ENCODE measurements around the gene KRT14.
"Not testable (repeated sequence)": the region's sequence is repeated elsewhere in the genome, so short reads cannot be mapped to it uniquely, and the experiment has no call there.

KRT14 gene

GRCh38 chr17:41620583-41621434 lies 34.1 kb upstream of the KRT14 start:
- no CpG with 5 or more reads among the region's 21 CpGs for WGBS, 2 donors (ENCODE audit: extremely low coverage in 2 of 2, insufficient read length in 2 of 2, insufficient replicate concordance in 1 of 2)
- peaks cover 0 to 4% (median 0%) of the 10 kb centered on the region in 3 experiments for H3K27me3 ChIP-seq (ENCODE audit: control insufficient read depth in 3 of 3, insufficient read depth in 3 of 3, low read depth in 1 of 3, low read length in 3 of 3)

GRCh38 chr17:41619927-41620582 lies 33.4 kb upstream of the KRT14 start:
- H3K23ac ChIP-seq (ENCODE audit: low read depth, low read length, poor library complexity); H2BK5ac ChIP-seq (ENCODE audit: low read length); H3K27ac ChIP-seq (replicated peaks; ENCODE audit: low read length); H2BK15ac ChIP-seq (ENCODE audit: low read length); H3K36me3 ChIP-seq (replicated peaks in 1 of 2; ENCODE audit: control insufficient read depth in 2 of 2, insufficient read depth in 2 of 2, low read length in 2 of 2); H3K79me1 ChIP-seq (ENCODE audit: low read depth, low read length); H3K18ac ChIP-seq (ENCODE audit: low read length); H3K4ac ChIP-seq (ENCODE audit: low read length); H3K4me2 ChIP-seq (ENCODE audit: insufficient read depth, low read length, poor library complexity, severe bottlenecking); H3K27me3 ChIP-seq (ENCODE audit: control insufficient read depth in 3 of 3, insufficient read depth in 3 of 3, low read depth in 1 of 3, low read length in 3 of 3); H4K8ac ChIP-seq (ENCODE audit: low read depth, low read length); H4K91ac ChIP-seq (ENCODE audit: low read depth, low read length, poor library complexity); H3K9ac ChIP-seq (ENCODE audit: low read depth, low read length, poor library complexity); H2BK12ac ChIP-seq (ENCODE audit: low read length); H2AFZ ChIP-seq (ENCODE audit: low read length); DNase-seq (ENCODE audit: low spot score); H2BK120ac ChIP-seq (ENCODE audit: low read depth, low read length); H3K9me3 ChIP-seq (replicated peaks in 1 of 2; ENCODE audit: control insufficient read depth in 2 of 2, insufficient read depth in 1 of 2, low read depth in 1 of 2, low read length in 2 of 2); H3K14ac ChIP-seq (ENCODE audit: low read length); H3K4me3 ChIP-seq (ENCODE audit: low read length in 2 of 2): not testable (repeated sequence)
- Histone ChIP-seq H2AK5ac (ENCODE audit: low read depth, low read length) (peak overlapping the region; percentile 46), H3K4me1 (ENCODE audit: control insufficient read depth in 2 of 2, insufficient read depth in 1 of 2, low read depth in 1 of 2, low read length in 2 of 2) (peaks cover 0 to 14% of the 10 kb centered on the region in 2 donors)
- no CpG with 5 or more reads among the region's 6 CpGs for WGBS, 2 donors (ENCODE audit: extremely low coverage in 2 of 2, insufficient read length in 2 of 2, insufficient replicate concordance in 1 of 2)

More at GRCh38 chr17:41620583-41621434, 34.1 kb upstream of the KRT14 start:
- no peak for DNase-seq (ENCODE audit: low spot score)
- Histone ChIP-seq H2AFZ (ENCODE audit: low read length) (no peak overlapping the region), H3K4ac (ENCODE audit: low read length) (no peak overlapping the region), H2BK15ac (ENCODE audit: low read length) (peak overlapping the region; percentile 58), H2AK5ac (ENCODE audit: low read depth, low read length) (peak overlapping the region; percentile 46), H3K79me1 (ENCODE audit: low read depth, low read length) (no peaks in the 10 kb centered on the region), H3K18ac (ENCODE audit: low read length) (peak overlapping the region; percentile 76), H3K14ac (ENCODE audit: low read length) (peak overlapping the region; percentile 21), H3K23ac (ENCODE audit: low read depth, low read length, poor library complexity) (no peak overlapping the region), H3K27ac (replicated peaks; ENCODE audit: low read length) (no peak overlapping the region), H2BK12ac (ENCODE audit: low read length) (peak overlapping the region; percentile 84), H3K36me3 (replicated peaks in 1 of 2; ENCODE audit: control insufficient read depth in 2 of 2, insufficient read depth in 2 of 2, low read length in 2 of 2) (no peaks in the 10 kb centered on the region), H4K8ac (ENCODE audit: low read depth, low read length) (no peak overlapping the region), H2BK120ac (ENCODE audit: low read depth, low read length) (no peak overlapping the region), H3K9me3 (replicated peaks in 1 of 2; ENCODE audit: control insufficient read depth in 2 of 2, insufficient read depth in 1 of 2, low read depth in 1 of 2, low read length in 2 of 2) (no peaks in the 10 kb centered on the region), H2BK5ac (ENCODE audit: low read length) (no peak overlapping the region), H3K9ac (ENCODE audit: low read depth, low read length, poor library complexity) (peak overlapping the region; percentile 12), H3K4me3 (ENCODE audit: low read length in 2 of 2) (no peak overlapping the region), H3K4me1 (ENCODE audit: control insufficient read depth in 2 of 2, insufficient read depth in 1 of 2, low read depth in 1 of 2, low read length in 2 of 2) (peaks cover 0 to 13% of the 10 kb centered on the region in 2 donors), H4K91ac (ENCODE audit: low read depth, low read length, poor library complexity) (no peak overlapping the region), H3K4me2 (ENCODE audit: insufficient read depth, low read length, poor library complexity, severe bottlenecking) (no peak overlapping the region)

GRCh38 chr17:41619036-41619926 lies 32.6 kb upstream of the KRT14 start:
- H3K9me3 ChIP-seq (replicated peaks in 1 of 2; ENCODE audit: control insufficient read depth in 2 of 2, insufficient read depth in 1 of 2, low read depth in 1 of 2, low read length in 2 of 2), result no peaks in the 10 kb centered on the region
- no peak overlapping the region for H2BK120ac ChIP-seq (ENCODE audit: low read depth, low read length)
- H3K18ac ChIP-seq (ENCODE audit: low read length), result peak overlapping the region; percentile 85
- no peak overlapping the region for H2AFZ ChIP-seq (ENCODE audit: low read length)
- peak overlapping the region; percentile 52 for H2AK5ac ChIP-seq (ENCODE audit: low read depth, low read length)
- H2BK12ac ChIP-seq (ENCODE audit: low read length), result peak overlapping the region; percentile 22
- no peak overlapping the region for H3K14ac ChIP-seq (ENCODE audit: low read length)
- no peak overlapping the region for H3K4ac ChIP-seq (ENCODE audit: low read length)
- H3K4me2 ChIP-seq (ENCODE audit: insufficient read depth, low read length, poor library complexity, severe bottlenecking), result no peak overlapping the region
- H3K27me3 ChIP-seq (ENCODE audit: control insufficient read depth in 3 of 3, insufficient read depth in 3 of 3, low read depth in 1 of 3, low read length in 3 of 3), result peaks cover 0 to 4% (median 0%) of the 10 kb centered on the region in 3 experiments
- no peak overlapping the region for H4K91ac ChIP-seq (ENCODE audit: low read depth, low read length, poor library complexity)
- no CpG with 5 or more reads among the region's 20 CpGs for WGBS, 2 donors (ENCODE audit: extremely low coverage in 2 of 2, insufficient read length in 2 of 2, insufficient replicate concordance in 1 of 2)
- H3K27ac ChIP-seq (replicated peaks; ENCODE audit: low read length), result no peak overlapping the region
- H2BK15ac ChIP-seq (ENCODE audit: low read length), result no peak overlapping the region
- H3K79me1 ChIP-seq (ENCODE audit: low read depth, low read length), result no peaks in the 10 kb centered on the region
- H2BK5ac ChIP-seq (ENCODE audit: low read length), result no peak overlapping the region
- no peaks in the 10 kb centered on the region for H3K36me3 ChIP-seq (replicated peaks in 1 of 2; ENCODE audit: control insufficient read depth in 2 of 2, insufficient read depth in 2 of 2, low read length in 2 of 2)
- H4K8ac ChIP-seq (ENCODE audit: low read depth, low read length), result no peak overlapping the region
- no peak overlapping the region for H3K4me3 ChIP-seq (ENCODE audit: low read length in 2 of 2)
- H3K4me1 ChIP-seq (ENCODE audit: control insufficient read depth in 2 of 2, insufficient read depth in 1 of 2, low read depth in 1 of 2, low read length in 2 of 2), result peaks cover 0 to 14% of the 10 kb centered on the region in 2 donors
- peak overlapping the region; percentile 34 for H3K23ac ChIP-seq (ENCODE audit: low read depth, low read length, poor library complexity)
- DNase-seq (ENCODE audit: low spot score), result no peak
- H3K9ac ChIP-seq (ENCODE audit: low read depth, low read length, poor library complexity), result no peak overlapping the region

Measured in neuronal stem cell (in vitro differentiated cells).